Superior temporal gyrus (tissue), 1 donor: ENCODE data around the gene USP22.

ENCODE experiments used
- DNase-seq: peaks from one replicate; pipeline ENCODE4 v3.0.0-alpha.2; 2016; ENCODE audit errors: extremely low spot score

The USP22 gene

GRCh38 chr17:21021208-21021803 is 21.5 kb downstream of the USP22 start:
- no peak for DNase-seq

- no peak for DNase-seq
These were observed 22.2 kb downstream of the USP22 start for GRCh38 chr17:21020622-21021021.

- DNase-seq = peak; percentile 79
These were observed 22.7 kb downstream of the USP22 start for GRCh38 chr17:21019976-21020586.

- no peak for DNase-seq
These were observed 23.9 kb downstream of the USP22 start for GRCh38 chr17:21018894-21019293.

GRCh38 chr17:21017861-21018260 is 24.9 kb downstream of the USP22 start:
- no peak for DNase-seq

- DNase-seq = no peak
These were observed 25.6 kb downstream of the USP22 start for GRCh38 chr17:21017256-21017655.

- DNase-seq = no peak
These were observed 26.0 kb downstream of the USP22 start for GRCh38 chr17:21016826-21017225.

- no peak for DNase-seq
These were observed 27.2 kb downstream of the USP22 start for GRCh38 chr17:21015564-21015963.

GRCh38 chr17:21014498-21014897 is 28.3 kb downstream of the USP22 start:
- no peak for DNase-seq

GRCh38 chr17:21013983-21014382 is 28.8 kb downstream of the USP22 start:
- DNase-seq = no peak

GRCh38 chr17:21012736-21013135 is 30.1 kb downstream of the USP22 start:
- DNase-seq = no peak

GRCh38 chr17:21010705-21011596 is 31.9 kb downstream of the USP22 start:
- DNase-seq = no peak

GRCh38 chr17:21008992-21009671 is 33.7 kb downstream of the USP22 start:
- DNase-seq = no peak

GRCh38 chr17:21008160-21008915 is 34.5 kb downstream of the USP22 start:
- peak; percentile 21 for DNase-seq

GRCh38 chr17:21007646-21008045 is 35.2 kb downstream of the USP22 start:
- peak; percentile 84 for DNase-seq

GRCh38 chr17:21005803-21006202 is 37.0 kb downstream of the USP22 start:
- no peak for DNase-seq

- peak; percentile 14 for DNase-seq
These were observed 37.4 kb downstream of the USP22 start for GRCh38 chr17:21005367-21005766.

- peak; percentile 38 for DNase-seq
These were observed 38.5 kb downstream of the USP22 start for GRCh38 chr17:21004016-21004930.

- DNase-seq = peak; percentile 11
These were observed 39.7 kb downstream of the USP22 start for GRCh38 chr17:21003007-21003621.
